Upper lobe of right lung (tissue), 1 donor: ENCODE data around the gene VCPKMT. TPM values are rescaled to one million over a fixed set of nuclear protein-coding genes. Genes with fewer than 3 reads are reported as not detected.

Experiments used
- ATAC-seq: fragments of 200-7000 bp; cut with Tn5 transposase; one replicate; pipeline ENCODE4 v1.9.1; 2020; ENCODE audit warnings: mild to moderate bottlenecking, moderate library complexity
- DNase-seq: peaks from one replicate; pipeline ENCODE4 v3.0.0-alpha.2; 2020
- H3K27ac ChIP-seq: fragments of 200-600 bp; one replicate; pipeline ENCODE4 v1.8.0; 2022
- H3K27me3 ChIP-seq: fragments of 200-600 bp; one replicate; pipeline ENCODE4 v1.8.0; 2022; ENCODE audit warnings: mild to moderate bottlenecking
- H3K36me3 ChIP-seq: fragments of 200-600 bp; one replicate; pipeline ENCODE4 v1.8.0; 2022
- H3K4me1 ChIP-seq: fragments of 200-600 bp; one replicate; pipeline ENCODE4 v1.8.0; 2022
- H3K4me3 ChIP-seq: fragments of 200-600 bp; one replicate; pipeline ENCODE4 v1.8.0; 2022; ENCODE audit warnings: mild to moderate bottlenecking
- H3K9me3 ChIP-seq: fragments of 200-600 bp; one replicate; pipeline ENCODE4 v1.8.0; 2022
- intact Hi-C: fragments of 100-400 bp; cut with DNase I; formaldehyde crosslinking; loops from one replicate; pipeline ENCODE4 v1.11.0; 2022
- total RNA-seq: library from RNA; stranded (reverse); fragmentation: NEBNext Ultra II Directional; extraction: Animal tissue kit (Norgen Biotek cat#: 25700); gene quantifications from one replicate; pipeline ENCODE4 v1.2.1, GENCODE V29; 2021
- TF ChIP-seq, protein P1 (sequence below): fragments of 200-600 bp; IDR thresholded peaks from one replicate; pipeline ENCODE4 v1.8.0; 2022; ENCODE audit warnings: antibody characterized with exemption
- donor health status: DM: no; HTN: yes; CAD: no; lungs with severe emphysema.

Gene VCPKMT
- total RNA-seq, 1 donor from 2014 or later = 6.2 TPM

DNA sequence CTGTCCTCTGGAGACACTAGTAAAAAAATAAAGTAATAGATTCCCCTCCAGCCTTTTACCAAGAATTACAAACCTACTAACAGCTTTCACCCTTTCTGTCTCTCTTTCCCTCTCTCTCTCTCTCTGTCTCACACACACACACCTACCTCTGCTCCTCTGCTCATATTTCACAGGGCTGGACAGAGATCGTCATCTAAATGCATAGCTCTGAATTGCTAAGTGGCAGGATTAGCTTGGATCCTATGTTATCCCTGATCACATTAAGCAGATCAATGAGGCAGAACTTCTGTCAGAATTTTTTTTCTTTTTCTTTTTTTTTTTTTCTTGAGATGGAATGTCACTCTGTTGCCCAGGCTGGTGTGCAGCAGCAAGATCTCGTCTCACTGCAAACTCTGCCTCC is 22.9 kb downstream of the VCPKMT start:
- ATAC-seq = no peak
- H3K4me3 ChIP-seq = no peak overlapping the region
- no peaks in the 10 kb centered on the region for H3K36me3 ChIP-seq
- no peaks in the 10 kb centered on the region for H3K9me3 ChIP-seq
- TF ChIP-seq, protein P1, sequence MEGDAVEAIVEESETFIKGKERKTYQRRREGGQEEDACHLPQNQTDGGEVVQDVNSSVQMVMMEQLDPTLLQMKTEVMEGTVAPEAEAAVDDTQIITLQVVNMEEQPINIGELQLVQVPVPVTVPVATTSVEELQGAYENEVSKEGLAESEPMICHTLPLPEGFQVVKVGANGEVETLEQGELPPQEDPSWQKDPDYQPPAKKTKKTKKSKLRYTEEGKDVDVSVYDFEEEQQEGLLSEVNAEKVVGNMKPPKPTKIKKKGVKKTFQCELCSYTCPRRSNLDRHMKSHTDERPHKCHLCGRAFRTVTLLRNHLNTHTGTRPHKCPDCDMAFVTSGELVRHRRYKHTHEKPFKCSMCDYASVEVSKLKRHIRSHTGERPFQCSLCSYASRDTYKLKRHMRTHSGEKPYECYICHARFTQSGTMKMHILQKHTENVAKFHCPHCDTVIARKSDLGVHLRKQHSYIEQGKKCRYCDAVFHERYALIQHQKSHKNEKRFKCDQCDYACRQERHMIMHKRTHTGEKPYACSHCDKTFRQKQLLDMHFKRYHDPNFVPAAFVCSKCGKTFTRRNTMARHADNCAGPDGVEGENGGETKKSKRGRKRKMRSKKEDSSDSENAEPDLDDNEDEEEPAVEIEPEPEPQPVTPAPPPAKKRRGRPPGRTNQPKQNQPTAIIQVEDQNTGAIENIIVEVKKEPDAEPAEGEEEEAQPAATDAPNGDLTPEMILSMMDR = no peak
- no peak for DNase-seq
- no peaks in the 10 kb centered on the region for H3K27me3 ChIP-seq
- intact Hi-C loops = no loop called here
- H3K4me1 ChIP-seq = peaks cover 4% of the 10 kb centered on the region
- H3K27ac ChIP-seq = no peak overlapping the region

DNA sequence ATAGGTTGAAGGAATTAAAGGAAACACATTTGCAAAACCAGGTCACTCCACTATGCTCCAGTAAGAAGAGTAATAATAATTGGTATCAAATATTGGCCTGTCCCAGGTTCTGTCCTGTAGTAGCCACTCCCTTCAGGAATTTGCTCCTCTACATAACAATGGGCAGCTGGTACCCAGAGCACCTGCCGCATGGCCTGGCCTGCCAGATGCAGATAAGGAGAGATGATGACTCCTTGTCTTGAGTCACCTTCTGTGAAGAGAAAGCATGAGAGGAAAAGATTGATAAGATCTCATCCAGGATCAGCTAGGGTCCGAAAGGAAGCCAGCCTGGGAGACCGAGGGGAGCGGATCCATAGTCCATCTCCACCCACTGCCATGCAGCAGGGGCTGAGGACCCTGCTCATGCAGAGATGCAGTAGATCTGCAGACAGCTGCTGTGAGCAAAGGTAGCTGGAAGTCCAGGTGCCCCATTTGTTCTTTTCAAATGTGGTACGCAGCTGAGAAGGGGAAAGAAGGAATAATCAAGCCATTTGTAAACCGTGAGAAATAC is 24.3 kb downstream of the VCPKMT start:
- no peak for ATAC-seq
- TF ChIP-seq, protein P1 = no peak
- no peak for DNase-seq
- no peaks in the 10 kb centered on the region for H3K9me3 ChIP-seq
- no peaks in the 10 kb centered on the region for H3K36me3 ChIP-seq
- H3K4me3 ChIP-seq = no peak overlapping the region
- intact Hi-C loops = no loop called here
- H3K4me1 ChIP-seq = peaks cover 4% of the 10 kb centered on the region
- H3K27me3 ChIP-seq = no peaks in the 10 kb centered on the region
- H3K27ac ChIP-seq = no peak overlapping the region

DNA sequence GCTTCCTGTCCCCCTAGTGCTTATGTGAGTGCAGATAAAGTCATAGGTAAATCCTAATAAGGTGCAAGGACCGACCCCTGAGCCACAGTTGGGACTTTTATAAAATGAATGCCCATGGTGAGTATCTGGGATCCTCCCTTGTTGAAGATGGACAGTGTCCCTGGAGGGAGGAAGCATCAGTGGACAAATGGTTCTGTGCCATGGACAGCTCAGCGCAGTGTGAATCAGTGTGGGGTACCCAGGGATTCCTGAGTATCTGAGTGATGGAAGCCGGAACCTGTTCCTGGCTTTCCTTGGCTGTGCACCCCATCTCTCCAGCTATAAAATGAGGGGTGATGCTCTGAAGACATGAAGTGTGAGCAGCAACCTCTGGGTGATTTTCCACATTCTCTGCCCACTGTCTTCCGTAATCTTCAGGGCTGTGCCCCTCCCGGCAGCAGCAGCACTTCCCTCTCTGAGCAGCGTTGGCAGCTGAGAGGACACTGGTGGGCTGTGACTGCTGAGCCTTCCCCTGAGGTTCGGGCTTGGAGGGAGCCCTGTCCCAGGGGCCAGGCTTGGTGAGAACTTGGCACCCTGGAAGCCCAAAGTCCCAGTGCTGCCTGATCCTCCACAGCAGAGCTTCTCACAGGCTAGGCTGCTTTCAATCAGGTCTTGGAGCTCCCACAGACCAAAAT is 25.0 kb downstream of the VCPKMT start:
- peak; percentile 89 for ATAC-seq
- no peak overlapping the region for H3K4me3 ChIP-seq
- H3K4me1 ChIP-seq = peaks cover 4% of the 10 kb centered on the region
- intact Hi-C loops = no loop called here
- TF ChIP-seq, protein P1 = no peak
- DNase-seq = no peak
- no peaks in the 10 kb centered on the region for H3K27me3 ChIP-seq
- H3K36me3 ChIP-seq = no peaks in the 10 kb centered on the region
- H3K9me3 ChIP-seq = no peaks in the 10 kb centered on the region
- H3K27ac ChIP-seq = no peak overlapping the region

DNA sequence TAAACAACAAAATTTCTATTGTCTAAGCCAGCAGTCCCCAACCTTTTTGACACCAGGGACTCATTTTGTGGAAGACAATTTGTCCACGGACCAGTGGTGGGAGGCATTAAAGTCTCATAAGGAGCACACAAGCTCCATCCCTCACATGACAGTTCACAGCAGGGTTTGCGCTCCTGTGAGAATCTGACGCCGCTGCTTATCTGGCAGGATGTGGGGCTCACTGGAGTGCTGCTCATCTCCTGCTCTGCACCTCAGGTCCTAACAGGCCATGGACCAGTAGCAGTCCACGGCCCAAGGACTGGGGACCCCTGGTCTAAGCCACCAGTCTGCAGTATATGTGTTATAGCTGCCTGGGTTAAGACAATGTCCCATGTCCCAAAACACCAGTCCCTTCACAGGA is 27.2 kb downstream of the VCPKMT start:
- TF ChIP-seq, protein P1 = no peak
- intact Hi-C loops = no loop called here
- H3K27ac ChIP-seq = no peak overlapping the region
- H3K9me3 ChIP-seq = no peaks in the 10 kb centered on the region
- no peaks in the 10 kb centered on the region for H3K27me3 ChIP-seq
- no peaks in the 10 kb centered on the region for H3K4me1 ChIP-seq
- DNase-seq = no peak
- no peak for ATAC-seq
- no peak overlapping the region for H3K4me3 ChIP-seq
- no peaks in the 10 kb centered on the region for H3K36me3 ChIP-seq

DNA sequence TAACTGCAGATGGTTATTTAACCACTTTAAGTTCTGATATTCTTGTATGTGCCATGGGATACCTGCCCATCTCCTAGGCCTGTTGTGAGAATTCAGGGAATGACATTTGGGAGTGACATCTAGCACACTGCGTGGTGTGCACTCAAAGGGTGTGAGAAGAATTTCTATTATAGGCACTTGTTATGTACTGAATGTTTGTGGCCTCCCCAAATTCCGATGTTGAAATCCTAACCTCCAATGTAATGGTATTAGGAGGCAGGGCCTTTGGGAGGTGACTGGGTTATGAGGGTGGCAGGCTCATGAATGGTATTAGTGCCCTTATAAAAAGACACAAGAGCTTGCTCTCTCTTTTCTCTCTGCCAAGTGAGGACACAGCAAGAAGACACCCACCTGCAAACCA is 27.6 kb downstream of the VCPKMT start:
- no peak for DNase-seq
- Histone ChIP-seq H3K27me3 (no peaks in the 10 kb centered on the region), H3K4me3 (no peak overlapping the region), H3K36me3 (no peaks in the 10 kb centered on the region), H3K27ac (no peak overlapping the region), H3K4me1 (no peaks in the 10 kb centered on the region), H3K9me3 (no peaks in the 10 kb centered on the region)
- TF ChIP-seq, protein P1 = no peak
- ATAC-seq = no peak
- intact Hi-C loops = no loop called here
